Activated effector memory CD4-positive, alpha-beta T cell treated with anti-CD3 and anti-CD28 coated beads, Interleukin-2, amount 50 U/mL, for 16 hours (primary cell): ENCODE results near the gene TRIM67.
A peak's percentile ranks its signal among the peaks of the same experiment; 100 is the strongest.

ENCODE experiments used
- DNase-seq: peaks from one replicate; pipeline ENCODE4 v3.0.0-alpha.2; 2020

Gene TRIM67

DNA sequence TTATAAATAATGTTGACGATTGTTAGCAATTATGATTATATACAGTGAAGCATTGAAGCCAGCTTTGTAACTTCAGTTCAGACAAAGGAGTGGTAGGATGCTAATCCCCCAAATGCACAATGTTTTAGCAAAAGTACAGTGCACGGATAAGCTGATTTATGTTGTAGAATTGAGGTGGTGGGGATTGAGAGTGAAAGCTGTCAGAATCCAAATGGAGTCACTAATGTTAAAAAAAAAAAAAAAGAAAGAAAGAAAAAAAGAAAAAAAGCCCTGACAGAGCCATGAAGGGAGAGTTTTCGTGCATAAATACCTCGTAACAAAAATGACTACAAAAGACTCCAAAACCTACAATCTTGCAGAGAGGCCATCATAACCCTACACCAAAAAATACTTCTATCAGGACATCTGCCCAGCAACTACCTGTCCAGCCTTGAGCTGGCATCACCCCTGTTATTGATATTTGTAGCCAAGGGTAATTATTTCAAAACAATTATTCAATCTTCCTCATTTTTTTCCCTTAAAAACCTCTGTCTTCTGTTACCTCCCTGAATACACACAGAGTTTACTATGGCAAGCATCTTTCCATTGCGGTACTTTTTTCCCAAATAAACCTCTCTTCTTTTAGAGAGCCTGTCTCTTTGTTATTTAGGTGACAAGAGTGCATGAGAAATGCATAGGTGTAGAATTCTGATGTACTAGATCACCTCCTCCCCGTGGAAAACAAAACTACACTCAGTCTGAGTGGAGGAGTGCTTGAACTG lies 2.5 kb upstream of the TRIM67 start:
- no peak for DNase-seq

DNA sequence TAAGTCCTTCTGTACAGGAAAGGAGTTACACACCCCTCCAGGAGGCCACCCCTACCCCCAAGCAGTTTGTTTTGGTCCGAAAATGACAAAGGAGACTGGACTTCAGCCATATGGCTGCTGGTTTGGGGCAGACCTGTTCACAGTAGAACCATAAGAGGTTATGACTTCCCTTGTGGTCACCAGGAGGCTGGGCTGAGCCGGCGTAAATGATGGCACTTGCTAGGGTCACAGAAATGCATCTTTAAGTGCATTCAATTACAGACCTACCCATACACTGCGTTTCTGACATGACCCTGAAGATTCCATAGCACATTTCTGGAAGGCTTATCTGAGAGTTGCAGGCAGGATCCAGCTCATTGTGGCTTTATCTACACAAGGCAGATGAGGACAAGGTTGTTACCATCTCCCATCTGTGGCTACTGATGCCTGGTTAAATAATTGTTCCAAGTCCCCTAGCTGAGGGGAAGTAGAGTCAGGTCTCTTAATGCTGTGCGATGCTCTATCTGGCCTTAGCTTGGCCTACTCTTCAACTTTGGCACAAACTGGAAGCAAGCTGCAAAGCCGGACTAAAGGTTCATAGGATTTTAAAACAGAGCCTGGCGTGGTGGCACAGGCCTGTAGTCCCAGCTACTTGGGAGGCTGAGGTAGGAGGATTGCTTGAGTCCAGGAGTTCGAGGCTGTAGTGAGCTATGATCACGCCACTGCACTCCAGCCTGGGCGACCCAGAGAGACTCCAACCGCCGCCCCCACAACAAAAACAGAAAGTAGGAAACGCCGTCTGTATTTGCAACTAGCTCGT lies 1.7 kb upstream of the TRIM67 start:
- DNase-seq, result no peak

- no peak for DNase-seq
These were observed 777 bp upstream of the TRIM67 start for GRCh38 chr1:231160895-231161666.

DNA sequence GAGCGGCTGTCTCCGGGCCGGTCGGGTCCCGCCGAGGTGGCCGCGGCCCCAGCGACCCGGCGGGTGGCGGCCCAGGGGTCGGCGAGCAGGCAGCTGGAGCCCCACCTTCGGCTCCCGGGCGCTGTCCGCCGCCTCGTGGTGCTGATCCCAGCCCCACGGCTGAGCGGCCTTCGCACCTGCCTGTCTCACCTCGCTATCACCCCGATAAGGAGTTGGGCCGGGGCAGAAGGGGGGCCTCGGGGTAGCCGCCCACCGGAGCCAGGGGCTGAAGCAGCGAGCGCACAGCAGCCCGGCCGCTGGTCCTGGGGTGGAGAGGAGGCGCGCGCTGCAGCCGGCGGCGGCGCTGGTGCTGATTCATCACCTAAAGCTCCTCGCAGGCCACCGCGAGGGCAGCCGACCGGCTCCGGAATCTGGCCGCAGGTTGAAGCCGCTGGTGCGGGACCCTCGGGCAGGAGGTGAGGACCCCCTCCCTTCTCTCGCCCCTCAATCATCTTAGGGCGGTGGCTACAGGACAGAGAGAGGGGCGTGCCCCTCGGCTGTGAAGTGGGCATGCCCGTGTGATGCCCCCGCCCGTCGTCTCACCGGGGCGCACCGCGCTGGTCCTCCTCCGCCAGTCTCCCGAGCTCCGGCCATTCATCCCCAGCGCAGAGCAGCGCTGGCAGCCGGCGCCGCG lies 575 bp downstream of the TRIM67 start:
- DNase-seq, result no peak

- DNase-seq, result no peak
These were observed 1.3 kb downstream of the TRIM67 start for GRCh38 chr1:231162970-231163829.

DNA sequence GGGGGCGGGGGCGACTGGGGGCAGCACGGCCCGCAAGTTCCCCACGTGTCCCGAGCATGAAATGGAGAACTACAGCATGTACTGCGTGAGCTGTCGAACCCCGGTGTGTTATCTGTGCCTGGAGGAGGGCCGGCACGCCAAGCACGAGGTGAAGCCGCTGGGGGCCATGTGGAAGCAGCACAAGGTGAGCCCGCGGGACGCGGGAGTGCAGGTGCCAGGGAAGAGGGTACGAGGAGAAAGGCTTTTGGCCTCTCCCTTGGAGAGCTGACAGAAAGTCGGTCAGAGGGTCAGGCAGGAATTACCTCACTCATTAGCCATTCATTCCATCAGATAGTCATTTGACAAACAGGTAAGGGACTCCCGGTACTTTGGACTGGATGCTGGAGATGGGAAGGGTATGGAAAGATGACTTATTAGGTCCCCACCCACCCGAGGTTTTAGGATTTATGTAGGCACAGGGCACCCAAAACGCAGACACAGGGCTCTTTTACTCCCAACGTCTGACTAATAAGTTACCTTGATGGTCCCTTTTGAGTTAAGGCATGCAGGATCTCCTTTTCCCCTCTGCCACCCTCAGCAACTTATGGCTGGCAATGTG lies 2.1 kb downstream of the TRIM67 start:
- no peak for DNase-seq

- DNase-seq, result no peak
These were observed 3.5 kb downstream of the TRIM67 start for GRCh38 chr1:231165371-231165770.

GRCh38 chr1:231166398-231166797 lies 4.5 kb downstream of the TRIM67 start:
- DNase-seq, result no peak

DNA sequence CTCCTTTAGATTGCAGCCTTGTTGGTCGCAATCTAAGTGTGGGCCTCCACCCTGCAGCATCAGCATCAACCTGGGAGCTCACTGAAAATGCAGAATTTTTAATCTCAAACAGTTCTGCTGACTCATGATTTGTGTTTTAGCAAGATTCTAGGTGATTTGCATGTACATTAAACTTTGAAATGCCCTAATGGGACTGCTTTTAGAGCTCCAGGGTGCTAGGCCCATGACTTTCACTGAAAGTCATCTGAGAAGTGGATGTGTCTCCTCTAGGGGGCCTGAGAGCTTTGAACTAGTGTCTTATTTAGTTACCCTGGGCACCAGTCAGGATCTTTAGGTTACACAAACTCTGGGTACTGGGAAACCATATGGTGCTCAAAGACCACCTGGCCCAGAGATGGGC lies 9.0 kb downstream of the TRIM67 start:
- DNase-seq, result no peak

DNA sequence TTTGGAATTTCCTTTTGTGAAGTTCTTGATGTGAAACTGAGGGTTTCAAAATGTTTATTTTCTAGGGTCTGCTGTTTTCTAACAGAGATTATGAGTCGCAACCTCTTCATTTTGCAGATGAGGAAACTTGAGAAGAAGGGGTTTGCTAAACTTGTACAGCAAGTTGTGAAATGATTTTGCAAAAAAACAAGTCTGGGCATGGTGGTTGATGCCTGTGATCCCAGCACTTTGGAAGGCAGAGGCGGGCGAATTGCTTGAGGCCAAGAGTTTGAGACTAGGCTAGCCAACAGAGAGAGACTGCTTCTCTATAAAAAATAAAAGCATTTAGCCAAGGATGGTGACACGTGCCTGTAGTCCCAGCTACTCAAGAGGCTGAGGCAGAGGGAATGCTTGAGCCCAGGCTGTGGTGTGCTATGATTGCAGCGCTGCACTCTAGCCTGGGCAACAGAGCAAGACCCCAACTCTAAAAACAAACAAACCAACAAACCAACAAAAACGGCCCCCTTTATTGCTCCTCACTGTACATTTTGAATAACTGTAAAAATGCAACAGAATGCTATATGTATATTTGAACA lies 9.9 kb downstream of the TRIM67 start:
- no peak for DNase-seq

- no peak for DNase-seq
These were observed 10.6 kb downstream of the TRIM67 start for GRCh38 chr1:231172411-231172810.

DNA sequence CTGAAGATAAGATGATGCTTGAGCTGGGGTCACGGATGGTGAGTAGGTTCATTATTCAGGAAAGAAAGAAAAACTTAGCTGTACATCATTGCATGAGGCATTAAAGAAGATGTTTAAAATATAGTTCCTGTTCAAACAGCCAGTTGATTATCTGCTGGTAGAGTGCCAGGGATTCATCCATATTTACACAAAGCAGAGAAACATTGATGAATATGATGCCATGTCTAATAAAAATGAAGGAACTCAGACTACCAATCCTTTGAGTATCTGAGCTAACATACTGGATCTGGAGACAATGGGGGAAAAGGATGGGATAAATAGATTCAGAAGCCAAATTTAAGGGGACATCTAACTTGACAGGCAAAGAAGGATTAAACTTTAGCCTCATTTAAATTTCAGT lies 14.6 kb downstream of the TRIM67 start:
- no peak for DNase-seq

GRCh38 chr1:231177226-231177625 lies 15.4 kb downstream of the TRIM67 start:
- DNase-seq, result no peak

GRCh38 chr1:231177936-231178335 lies 16.1 kb downstream of the TRIM67 start:
- no peak for DNase-seq

DNA sequence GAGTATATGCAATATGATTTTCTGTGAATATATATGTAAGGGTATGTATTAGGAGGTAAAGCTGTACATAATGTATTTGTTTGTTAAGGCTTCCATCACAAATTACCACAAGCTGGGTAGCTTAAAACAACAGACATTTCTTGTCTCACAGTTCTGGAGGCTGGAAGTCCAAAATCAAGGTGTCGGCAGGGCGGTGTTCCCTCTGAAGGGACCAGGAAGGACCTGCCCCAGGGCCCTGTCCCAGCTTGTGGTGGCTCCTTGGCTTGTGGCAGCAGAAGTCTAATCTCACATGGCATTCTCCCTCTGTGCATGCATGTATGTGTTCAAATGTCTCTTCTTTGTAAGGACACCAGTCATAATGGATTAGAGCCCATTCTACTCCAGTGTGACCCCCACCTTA lies 17.1 kb downstream of the TRIM67 start:
- no peak for DNase-seq

- no peak for DNase-seq
These were observed 18.2 kb downstream of the TRIM67 start for GRCh38 chr1:231180034-231180433.

DNA sequence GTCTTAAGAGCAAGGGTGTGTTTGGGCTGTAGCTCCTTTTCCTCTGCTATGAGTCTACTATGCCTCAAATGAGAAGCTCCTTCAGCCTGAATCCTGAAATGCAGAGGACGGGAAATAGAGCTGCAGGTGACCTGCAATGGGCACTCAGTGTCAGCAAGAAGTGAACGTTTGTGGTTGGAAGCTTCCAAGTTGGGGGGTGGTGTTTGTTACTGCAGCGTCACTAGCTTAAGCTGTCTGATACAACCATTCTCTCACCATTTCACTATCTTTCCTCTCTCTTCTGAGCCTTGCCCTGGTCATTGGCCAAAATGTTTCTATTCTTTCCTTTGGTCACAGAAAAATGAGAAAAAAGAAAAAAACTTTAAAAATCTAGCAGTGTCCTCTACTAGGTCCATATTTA lies 19.4 kb downstream of the TRIM67 start:
- no peak for DNase-seq

- DNase-seq, result no peak
These were observed 20.5 kb downstream of the TRIM67 start for GRCh38 chr1:231182317-231182716.

- DNase-seq, result peak; percentile 42
These were observed 22.1 kb downstream of the TRIM67 start for GRCh38 chr1:231183639-231184590.

DNA sequence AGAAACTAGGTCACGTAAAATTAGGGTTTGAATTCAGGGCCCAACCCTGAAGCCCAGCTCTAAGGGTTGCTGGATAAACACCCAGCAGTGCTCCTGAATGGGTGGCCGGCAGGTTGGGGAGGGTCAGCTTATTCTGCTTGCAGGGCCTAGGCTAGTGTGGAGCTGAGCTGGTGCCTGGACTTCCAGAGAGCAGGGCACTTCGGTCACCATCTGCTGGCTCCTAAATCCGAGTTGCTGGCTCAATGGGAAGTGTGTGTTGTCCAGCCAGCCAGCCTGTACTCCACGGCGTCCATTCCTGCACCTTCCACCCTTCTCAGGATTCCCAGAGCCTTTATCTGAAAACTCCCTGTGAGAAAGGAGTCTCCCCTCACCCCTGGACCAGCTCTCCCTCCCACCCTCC lies 23.0 kb downstream of the TRIM67 start:
- DNase-seq, result peak; percentile 19
